Activated CD8-positive, alpha-beta T cell treated with anti-CD3 and anti-CD28 coated beads for 36 hours (primary cell): ENCODE results near the gene NEO1. TPM values are rescaled to one million over a fixed set of nuclear protein-coding genes. Genes with fewer than 3 reads are reported as not detected.

ENCODE experiments used
- ATAC-seq: fragments of 200-7000 bp; cut with Tn5 transposase; one replicate; pipeline ENCODE4 v1.10.0; 2021; ENCODE audit warnings: mild to moderate bottlenecking, moderate library complexity
- CTCF ChIA-PET: fragments of 350-600 bp; sonication (Branson Sonifier 250); formaldehyde crosslinking; loops from one replicate; lab custom pipeline; 2021; ENCODE audit warnings: antibody characterized with exemption; lab: Charles Lee
- POLR2A ChIA-PET: fragments of 350-600 bp; sonication (Branson Sonifier 250); formaldehyde crosslinking; loops from one replicate; lab custom pipeline; 2021; ENCODE audit warnings: antibody characterized with exemption; lab: Charles Lee
- DNase-seq: peaks from one replicate; pipeline ENCODE4 v3.0.0-alpha.2; 2020
- H3K27ac Mint-ChIP-seq: one replicate; pipeline ENCODE4 v1.8.0; 2021; ENCODE audit warnings: mild to moderate bottlenecking, mixed read lengths
- H3K27me3 Mint-ChIP-seq: one replicate; pipeline ENCODE4 v1.8.0; 2021; ENCODE audit warnings: mixed read lengths
- H3K36me3 Mint-ChIP-seq: one replicate; pipeline ENCODE4 v1.8.0; 2021; ENCODE audit warnings: low read depth, mixed read lengths
- H3K4me1 Mint-ChIP-seq: one replicate; pipeline ENCODE4 v1.8.0; 2021; ENCODE audit warnings: low read depth, mixed read lengths
- H3K4me3 Mint-ChIP-seq: one replicate; pipeline ENCODE4 v1.8.0; 2021; ENCODE audit warnings: mild to moderate bottlenecking, moderate library complexity, mixed read lengths
- H3K9me3 Mint-ChIP-seq: one replicate; pipeline ENCODE4 v1.8.0; 2021; ENCODE audit warnings: mixed read lengths
- intact Hi-C: fragments of 100-400 bp; cut with micrococcal nuclease; formaldehyde crosslinking; loops from one replicate; pipeline ENCODE4 v1.10.0; 2022
- total RNA-seq, 2 experiments: library from RNA; stranded (reverse); gene quantifications; one replicate each; pipeline ENCODE4 v1.2.3, GENCODE V29; 2021
- TF ChIP-seq, protein P1 (sequence below): fragments of 200-600 bp; IDR thresholded peaks from one replicate; pipeline ENCODE4 v1.8.0; 2022; ENCODE audit warnings: antibody characterized with exemption, mild to moderate bottlenecking

The NEO1 gene
- total RNA-seq, 2 experiments from 2014 or later: 2.8 to 3.1 TPM

DNA sequence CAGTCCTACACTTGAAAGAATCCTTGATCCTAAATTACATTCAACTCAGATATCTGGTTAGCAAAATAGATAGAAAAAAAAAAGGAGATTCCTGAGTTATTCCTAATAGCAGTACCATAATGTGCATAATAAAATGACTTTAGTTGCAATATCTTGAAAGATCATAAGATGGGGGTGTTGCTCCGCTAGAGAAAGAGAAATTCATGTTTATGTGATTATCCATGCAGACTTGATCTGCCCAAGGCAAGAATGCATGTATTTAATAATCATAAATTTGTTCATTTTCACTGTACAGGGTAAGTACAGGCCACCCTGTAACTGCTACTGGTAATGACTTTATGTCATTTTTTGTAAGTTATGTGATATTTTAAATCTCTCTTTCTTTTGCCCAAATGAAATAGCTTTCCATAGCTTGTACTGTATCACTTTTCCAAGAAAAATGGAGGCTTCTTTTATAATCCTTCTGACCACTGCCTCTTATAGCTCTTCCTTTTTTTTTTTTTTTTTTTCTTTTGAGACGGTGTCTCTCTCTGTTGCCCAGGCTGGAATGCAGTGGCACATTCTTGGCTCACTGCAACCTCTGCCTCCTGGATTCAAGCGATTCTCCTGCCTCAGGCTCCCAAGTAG is 231.9 kb downstream of the NEO1 start:
- intact Hi-C loops: no loop called here
- H3K27ac Mint-ChIP-seq: no peak overlapping the region
- H3K27me3 Mint-ChIP-seq: no peaks in the 10 kb centered on the region
- H3K36me3 Mint-ChIP-seq: peaks cover 3% of the 10 kb centered on the region
- ChIA-PET CTCF (interaction anchor here (0.6 to 1.0 kb wide), 4 partner anchors 11 to 416 kb away, joined by 3 to 4 read pairs (median 3); no protein-coding TSS in a partner anchor), POLR2A (interaction anchor here (0.6 kb wide), 1 partner anchor 416 kb away, joined by 3 read pairs; no protein-coding TSS in a partner anchor)
- TF ChIP-seq, protein P1, sequence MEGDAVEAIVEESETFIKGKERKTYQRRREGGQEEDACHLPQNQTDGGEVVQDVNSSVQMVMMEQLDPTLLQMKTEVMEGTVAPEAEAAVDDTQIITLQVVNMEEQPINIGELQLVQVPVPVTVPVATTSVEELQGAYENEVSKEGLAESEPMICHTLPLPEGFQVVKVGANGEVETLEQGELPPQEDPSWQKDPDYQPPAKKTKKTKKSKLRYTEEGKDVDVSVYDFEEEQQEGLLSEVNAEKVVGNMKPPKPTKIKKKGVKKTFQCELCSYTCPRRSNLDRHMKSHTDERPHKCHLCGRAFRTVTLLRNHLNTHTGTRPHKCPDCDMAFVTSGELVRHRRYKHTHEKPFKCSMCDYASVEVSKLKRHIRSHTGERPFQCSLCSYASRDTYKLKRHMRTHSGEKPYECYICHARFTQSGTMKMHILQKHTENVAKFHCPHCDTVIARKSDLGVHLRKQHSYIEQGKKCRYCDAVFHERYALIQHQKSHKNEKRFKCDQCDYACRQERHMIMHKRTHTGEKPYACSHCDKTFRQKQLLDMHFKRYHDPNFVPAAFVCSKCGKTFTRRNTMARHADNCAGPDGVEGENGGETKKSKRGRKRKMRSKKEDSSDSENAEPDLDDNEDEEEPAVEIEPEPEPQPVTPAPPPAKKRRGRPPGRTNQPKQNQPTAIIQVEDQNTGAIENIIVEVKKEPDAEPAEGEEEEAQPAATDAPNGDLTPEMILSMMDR: no peak
- ATAC-seq: no peak
- no peak overlapping the region for H3K4me3 Mint-ChIP-seq
- DNase-seq: no peak
- H3K4me1 Mint-ChIP-seq: peaks cover 10% of the 10 kb centered on the region
- no peaks in the 10 kb centered on the region for H3K9me3 Mint-ChIP-seq

DNA sequence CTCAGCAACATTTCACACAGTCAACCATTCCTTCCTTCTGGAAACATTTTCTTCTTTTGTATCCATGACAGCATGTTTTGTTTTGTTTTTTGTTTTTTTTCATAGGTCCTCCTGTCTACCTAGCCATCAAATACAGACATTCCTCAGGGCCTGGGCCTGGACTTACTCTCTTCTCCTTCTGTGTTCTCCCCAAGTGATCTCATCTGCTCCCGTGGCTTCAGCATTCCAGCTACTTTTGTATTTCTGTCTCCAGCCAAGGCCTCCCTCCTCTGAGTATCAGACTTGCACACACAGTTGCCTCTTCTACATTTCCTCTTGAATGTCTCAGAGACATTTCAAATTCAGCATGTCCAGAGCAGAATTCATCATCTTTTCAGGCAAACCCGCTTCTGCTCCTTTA is 234.0 kb downstream of the NEO1 start:
- Mint-ChIP-seq H3K36me3 (peaks cover 4% of the 10 kb centered on the region), H3K9me3 (no peaks in the 10 kb centered on the region), H3K4me3 (no peak overlapping the region), H3K4me1 (peaks cover 10% of the 10 kb centered on the region), H3K27me3 (no peaks in the 10 kb centered on the region), H3K27ac (no peak overlapping the region)
- intact Hi-C loops: no loop called here
- DNase-seq (no peak), ATAC-seq (no peak)
- TF ChIP-seq, protein P1: no peak
- ChIA-PET POLR2A (no interaction called here), CTCF (interaction anchor here (0.8 to 1.5 kb wide), 4 partner anchors 13 to 350 kb away, joined by 3 to 5 read pairs (median 4); no protein-coding TSS in a partner anchor)

DNA sequence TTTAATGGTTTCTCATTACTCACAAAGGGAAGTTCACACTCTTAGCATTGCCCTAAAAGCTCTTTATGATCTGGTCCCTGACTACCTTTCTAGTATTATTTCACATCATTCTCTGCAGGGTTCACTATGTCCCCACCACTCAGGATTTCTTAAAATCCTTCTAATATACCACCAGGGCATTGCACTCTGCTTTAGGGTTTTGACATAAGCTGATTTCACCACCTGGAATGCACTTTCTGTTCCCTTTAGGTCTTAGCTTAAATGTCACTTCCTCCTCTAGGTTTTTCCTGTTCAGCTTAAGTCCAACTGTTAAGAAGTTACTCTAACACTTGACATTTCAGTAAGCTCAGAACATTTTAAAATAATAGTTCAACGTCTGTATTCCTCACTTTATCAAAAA is 234.8 kb downstream of the NEO1 start:
- H3K4me1 Mint-ChIP-seq: peaks cover 10% of the 10 kb centered on the region
- ATAC-seq: no peak
- CTCF ChIA-PET: interaction anchor here (0.6 to 1.5 kb wide), 8 partner anchors 9 to 565 kb away, joined by 3 to 5 read pairs (median 4); no protein-coding TSS in a partner anchor
- peaks cover 4% of the 10 kb centered on the region for H3K36me3 Mint-ChIP-seq
- DNase-seq: no peak
- POLR2A ChIA-PET: interaction anchor here (0.7 to 1.6 kb wide), 2 partner anchors 9 to 10 kb away, joined by 3 to 4 read pairs; no protein-coding TSS in a partner anchor
- no peaks in the 10 kb centered on the region for H3K27me3 Mint-ChIP-seq
- H3K27ac Mint-ChIP-seq: no peak overlapping the region
- intact Hi-C loops: no loop called here
- H3K9me3 Mint-ChIP-seq: no peaks in the 10 kb centered on the region
- no peak overlapping the region for H3K4me3 Mint-ChIP-seq
- TF ChIP-seq, protein P1: no peak

DNA sequence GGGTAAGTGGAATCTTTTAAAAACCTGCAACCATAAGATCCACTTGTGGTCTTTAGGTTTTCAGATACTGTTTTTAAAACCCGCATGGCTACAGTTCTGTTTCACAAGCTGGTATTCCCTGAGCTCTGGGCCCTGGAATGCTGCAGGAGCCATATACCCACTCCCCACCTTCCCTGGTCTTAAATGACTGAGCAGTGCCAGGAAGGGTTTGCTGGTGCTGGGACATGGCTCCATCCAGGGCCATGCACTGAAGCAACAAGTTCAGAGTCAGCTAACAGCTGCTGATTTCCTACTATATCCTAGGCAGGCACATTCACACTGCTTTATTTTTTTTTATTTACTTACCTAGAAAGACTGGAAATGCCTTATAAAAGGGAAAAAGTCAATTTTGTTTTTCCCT is 239.2 kb downstream of the NEO1 start:
- Mint-ChIP-seq H3K9me3 (no peaks in the 10 kb centered on the region), H3K4me1 (peaks cover 3% of the 10 kb centered on the region), H3K27me3 (no peaks in the 10 kb centered on the region), H3K27ac (no peak overlapping the region), H3K36me3 (peaks cover 4% of the 10 kb centered on the region), H3K4me3 (no peak overlapping the region)
- ATAC-seq: no peak
- TF ChIP-seq, protein P1: no peak
- CTCF ChIA-PET: interaction anchor here (1.2 kb wide), 1 partner anchor 414 kb away, joined by 3 read pairs; no protein-coding TSS in a partner anchor
- intact Hi-C loops: no loop called here
- DNase-seq: no peak
- POLR2A ChIA-PET: no interaction called here

DNA sequence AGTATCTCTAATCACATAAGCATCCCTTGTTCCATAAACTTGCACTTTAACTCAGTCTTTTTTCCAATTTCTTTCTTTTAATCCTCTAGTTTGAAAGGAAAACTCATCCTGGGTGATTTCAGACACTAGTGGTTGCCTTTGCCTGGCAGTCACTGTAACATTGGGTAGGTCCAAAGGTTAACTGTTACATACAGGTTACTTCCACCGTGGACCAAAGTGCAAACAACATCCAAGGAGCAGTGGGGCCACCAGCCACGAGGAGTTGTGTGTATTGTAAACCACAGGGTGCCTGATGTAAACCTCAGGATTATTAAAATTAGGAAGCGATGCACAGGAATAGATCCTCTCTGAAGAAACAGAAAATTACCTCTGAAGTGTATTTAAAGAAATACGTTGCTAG is 241.5 kb downstream of the NEO1 start:
- intact Hi-C loops: no loop called here
- no peak overlapping the region for H3K27ac Mint-ChIP-seq
- no peaks in the 10 kb centered on the region for H3K4me1 Mint-ChIP-seq
- no peak for DNase-seq
- CTCF ChIA-PET: no interaction called here
- no peak for ATAC-seq
- H3K36me3 Mint-ChIP-seq: peaks cover 2% of the 10 kb centered on the region
- TF ChIP-seq, protein P1: no peak
- POLR2A ChIA-PET: no interaction called here
- no peaks in the 10 kb centered on the region for H3K9me3 Mint-ChIP-seq
- H3K4me3 Mint-ChIP-seq: no peak overlapping the region
- H3K27me3 Mint-ChIP-seq: no peaks in the 10 kb centered on the region
